Measurements from ENCODE around the gene ELP2. TPM values are rescaled to one million over a fixed set of nuclear protein-coding genes. Genes with fewer than 3 reads are reported as not detected.

The ELP2 gene
- total and polyA plus RNA-seq, 2 donors from 2014 or later: 55.9 to 74.0 TPM

DNA sequence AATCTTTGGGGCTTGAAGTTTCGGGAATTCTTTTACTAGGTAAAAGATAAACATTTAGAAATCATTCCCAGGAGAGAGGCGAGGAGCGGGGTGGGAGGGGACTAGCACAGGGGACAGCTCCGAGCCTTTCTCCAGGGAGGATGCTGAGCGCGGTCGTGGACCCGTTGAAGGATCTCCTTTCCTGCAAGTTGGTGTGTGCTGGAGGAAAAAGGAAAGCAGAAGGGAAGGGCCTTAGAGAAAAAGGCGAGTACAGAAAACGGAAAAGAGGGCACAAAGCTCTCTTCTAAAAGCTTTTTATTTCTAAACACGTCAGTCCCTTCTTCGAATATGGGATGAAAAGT is 1.2 kb upstream of the ELP2 start:
- Histone ChIP-seq H3K36me3 (ENCODE audit: control insufficient read depth in 2 of 3, insufficient read depth in 3 of 3, low read length in 3 of 3) (peaks cover 3 to 8% (median 6%) of the 10 kb centered on the region in 3 donors), H3K27me3 (ENCODE audit: control insufficient read depth, insufficient read depth, low read length) (no peaks in the 10 kb centered on the region), H3K9me3 (ENCODE audit: control insufficient read depth in 2 of 3, insufficient read depth in 1 of 3, low read length in 3 of 3) (no peaks in the 10 kb centered on the region), H3K4me3 (ENCODE audit: low read length in 3 of 3) (peak overlapping the region; percentile 92 to 96 (median 93)), H3K9ac (ENCODE audit: low read length in 3 of 3) (peak overlapping the region; percentile 75 to 98 (median 83)), H3K27ac (ENCODE audit: low read depth in 2 of 2, low read length in 2 of 2) (peak overlapping the region in 1 of 2 donors; percentile 99), H3K4me1 (ENCODE audit: control insufficient read depth in 2 of 3, insufficient read depth in 2 of 3, low read depth in 1 of 3, low read length in 3 of 3) (peaks cover 0 to 12% (median 9%) of the 10 kb centered on the region in 3 donors)
- DNase-seq: peak; percentile 29 to 71 (median 56)
- TF ChIP-seq, protein P1, sequence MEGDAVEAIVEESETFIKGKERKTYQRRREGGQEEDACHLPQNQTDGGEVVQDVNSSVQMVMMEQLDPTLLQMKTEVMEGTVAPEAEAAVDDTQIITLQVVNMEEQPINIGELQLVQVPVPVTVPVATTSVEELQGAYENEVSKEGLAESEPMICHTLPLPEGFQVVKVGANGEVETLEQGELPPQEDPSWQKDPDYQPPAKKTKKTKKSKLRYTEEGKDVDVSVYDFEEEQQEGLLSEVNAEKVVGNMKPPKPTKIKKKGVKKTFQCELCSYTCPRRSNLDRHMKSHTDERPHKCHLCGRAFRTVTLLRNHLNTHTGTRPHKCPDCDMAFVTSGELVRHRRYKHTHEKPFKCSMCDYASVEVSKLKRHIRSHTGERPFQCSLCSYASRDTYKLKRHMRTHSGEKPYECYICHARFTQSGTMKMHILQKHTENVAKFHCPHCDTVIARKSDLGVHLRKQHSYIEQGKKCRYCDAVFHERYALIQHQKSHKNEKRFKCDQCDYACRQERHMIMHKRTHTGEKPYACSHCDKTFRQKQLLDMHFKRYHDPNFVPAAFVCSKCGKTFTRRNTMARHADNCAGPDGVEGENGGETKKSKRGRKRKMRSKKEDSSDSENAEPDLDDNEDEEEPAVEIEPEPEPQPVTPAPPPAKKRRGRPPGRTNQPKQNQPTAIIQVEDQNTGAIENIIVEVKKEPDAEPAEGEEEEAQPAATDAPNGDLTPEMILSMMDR (IDR thresholded peaks at IDR 0.05; ENCODE audit: borderline replicate concordance, extremely low read depth, insufficient read depth): no peak
- intact Hi-C loops (cut with DNase I): no loop called here
- FAIRE-seq: no peak

DNA sequence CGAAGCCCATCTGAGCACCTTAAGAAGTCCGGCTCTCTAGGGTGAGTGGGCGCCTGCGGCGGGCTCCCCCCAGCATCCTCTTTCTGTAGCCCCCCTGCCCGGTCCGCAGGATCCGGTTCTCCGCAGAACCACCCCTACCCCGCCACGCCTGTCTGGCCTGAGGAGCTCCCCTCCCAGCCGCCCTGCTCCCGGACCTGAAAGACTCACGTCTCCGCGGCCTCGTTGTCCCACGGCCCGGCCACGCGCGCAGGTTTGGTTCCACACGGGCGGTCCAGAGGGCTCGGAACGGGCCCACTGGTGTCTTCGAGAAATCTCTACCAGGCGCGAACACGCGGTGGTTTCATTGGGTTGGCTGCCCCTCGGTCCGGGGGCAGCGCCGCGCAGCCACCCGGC is 796 bp upstream of the ELP2 start:
- peaks cover 2 to 9% (median 3%) of the 10 kb centered on the region in 3 donors for H3K36me3 ChIP-seq (ENCODE audit: control insufficient read depth in 2 of 3, insufficient read depth in 3 of 3, low read length in 3 of 3)
- H3K4me3 ChIP-seq (ENCODE audit: low read length in 3 of 3): peak overlapping the region; percentile 92 to 96 (median 93)
- H3K27me3 ChIP-seq (ENCODE audit: control insufficient read depth, insufficient read depth, low read length): no peaks in the 10 kb centered on the region
- H3K27ac ChIP-seq (ENCODE audit: low read depth in 2 of 2, low read length in 2 of 2): peak overlapping the region; percentile 99
- TF ChIP-seq, protein P1 (IDR thresholded peaks at IDR 0.05; ENCODE audit: borderline replicate concordance, extremely low read depth, insufficient read depth): no peak
- H3K9ac ChIP-seq (ENCODE audit: low read length in 3 of 3): peak overlapping the region; percentile 75 to 98 (median 83)
- peaks cover 0 to 12% (median 9%) of the 10 kb centered on the region in 3 donors for H3K4me1 ChIP-seq (ENCODE audit: control insufficient read depth in 2 of 3, insufficient read depth in 2 of 3, low read depth in 1 of 3, low read length in 3 of 3)
- intact Hi-C loops (cut with DNase I): no loop called here
- FAIRE-seq (no peak), DNase-seq (no peak)
- H3K9me3 ChIP-seq (ENCODE audit: control insufficient read depth in 2 of 3, insufficient read depth in 1 of 3, low read length in 3 of 3): no peaks in the 10 kb centered on the region

DNA sequence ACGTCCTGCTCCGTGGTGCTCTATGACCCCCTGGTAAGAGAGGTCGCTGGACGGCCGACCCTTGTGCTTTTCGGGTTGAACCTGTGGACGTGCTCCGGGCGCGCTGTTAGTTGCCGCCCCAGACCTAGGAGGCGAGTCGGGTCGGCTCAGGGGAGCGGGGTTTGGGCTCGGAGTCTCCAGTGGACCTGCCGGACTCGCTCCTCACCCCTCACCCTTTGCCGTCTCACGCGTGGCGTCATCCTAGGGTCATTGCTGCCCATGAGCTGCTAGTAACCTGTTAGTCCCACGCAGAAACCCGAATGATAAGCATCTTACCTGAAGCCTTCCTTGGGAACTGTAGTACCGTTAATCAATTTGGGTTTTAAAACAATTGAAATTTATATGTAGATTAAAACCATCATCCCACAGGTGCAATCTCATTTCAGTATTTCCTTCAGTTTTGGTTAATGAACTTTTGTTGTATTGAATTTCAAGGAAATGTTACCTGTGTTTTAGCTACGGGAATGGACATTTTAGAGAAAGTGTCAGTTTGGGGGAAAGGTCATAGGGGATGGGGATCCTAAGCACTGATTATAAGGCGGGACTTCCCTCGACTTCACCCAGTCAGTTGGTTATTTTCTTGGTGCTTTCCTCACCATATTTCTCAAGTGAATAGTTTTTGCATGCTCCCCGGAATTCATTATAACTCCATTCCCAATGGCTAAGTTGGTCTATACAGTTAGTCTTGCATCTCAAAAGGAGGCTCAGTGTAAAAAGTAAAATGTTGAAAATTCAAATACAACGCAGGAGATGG is 536 bp downstream of the ELP2 start:
- DNase-seq (no peak), FAIRE-seq (no peak)
- TF ChIP-seq, protein P1 (IDR thresholded peaks at IDR 0.05; ENCODE audit: borderline replicate concordance, extremely low read depth, insufficient read depth): no peak

More for the DNA sequence above, 536 bp downstream of the ELP2 start:
- peaks cover 0 to 6% (median 0%) of the 10 kb centered on the region in 3 donors for H3K36me3 ChIP-seq (ENCODE audit: control insufficient read depth in 2 of 3, insufficient read depth in 3 of 3, low read length in 3 of 3)
- H3K27me3 ChIP-seq (ENCODE audit: control insufficient read depth, insufficient read depth, low read length): no peaks in the 10 kb centered on the region
- H3K27ac ChIP-seq (ENCODE audit: low read depth in 2 of 2, low read length in 2 of 2): peak overlapping the region; percentile 99
- H3K4me3 ChIP-seq (ENCODE audit: low read length in 3 of 3): peak overlapping the region; percentile 92 to 96 (median 93)
- intact Hi-C loops (cut with DNase I): no loop called here
- H3K9me3 ChIP-seq (ENCODE audit: control insufficient read depth in 2 of 3, insufficient read depth in 1 of 3, low read length in 3 of 3): no peaks in the 10 kb centered on the region
- H3K4me1 ChIP-seq (ENCODE audit: control insufficient read depth in 2 of 3, insufficient read depth in 2 of 3, low read depth in 1 of 3, low read length in 3 of 3): peaks cover 0 to 12% (median 9%) of the 10 kb centered on the region in 3 donors
- peak overlapping the region; percentile 87 to 98 (median 93) for H3K9ac ChIP-seq (ENCODE audit: low read length in 3 of 3)
